Retina (tissue), 1 donor: Measurements from ENCODE around the gene HS3ST6.
"Not testable (repeated sequence)": the region's sequence is repeated elsewhere in the genome, so short reads cannot be mapped to it uniquely, and the experiment has no call there.

Experiments
- DNase-seq: peaks from one replicate; pipeline ENCODE4 v3.0.0-alpha.2; 2016

Gene HS3ST6

GRCh38 chr16:1924095-1924494, 5.9 kb upstream of the HS3ST6 start:
- DNase-seq: no peak

DNA sequence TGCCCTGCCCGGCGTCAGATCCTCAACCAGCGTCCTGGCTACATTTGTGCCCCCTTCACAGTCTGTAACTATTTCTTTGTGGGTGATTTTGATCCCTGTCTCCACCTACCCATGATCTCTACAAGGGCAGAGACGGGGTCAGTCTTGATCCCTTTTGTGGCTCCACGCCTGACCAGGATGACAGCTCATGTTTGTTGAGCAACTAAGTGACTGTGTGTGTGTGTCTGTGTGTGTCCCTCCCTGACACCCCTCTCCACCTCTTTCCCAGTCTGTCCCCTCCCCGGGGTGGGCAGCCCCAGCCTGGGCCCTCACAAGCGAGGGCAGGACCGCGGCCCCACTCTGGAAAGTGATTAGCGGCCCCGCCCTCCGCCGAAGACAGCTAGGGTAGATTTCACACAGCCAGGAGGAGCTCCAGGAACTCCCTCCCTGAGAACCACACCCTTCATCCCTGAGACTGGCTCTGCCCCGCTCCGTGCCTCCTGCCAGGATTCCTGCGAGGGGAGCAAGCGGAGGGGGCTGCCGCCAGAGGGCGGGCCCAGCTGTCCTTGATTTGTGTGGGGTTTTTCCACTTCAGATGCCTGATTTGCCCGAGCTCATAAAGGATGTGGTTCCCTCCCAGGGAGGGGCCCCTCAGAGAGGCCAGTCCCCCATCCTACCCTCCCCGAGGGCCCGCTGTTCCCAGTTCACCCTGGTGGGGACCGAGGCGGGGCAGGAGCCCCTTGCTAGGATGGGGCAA, 5.3 kb upstream of the HS3ST6 start:
- peak; percentile 63 for DNase-seq

- no peak for DNase-seq
These were observed 4.1 kb upstream of the HS3ST6 start for GRCh38 chr16:1922357-1922756.

GRCh38 chr16:1920727-1921171, 2.5 kb upstream of the HS3ST6 start:
- peak; percentile 68 for DNase-seq

DNA sequence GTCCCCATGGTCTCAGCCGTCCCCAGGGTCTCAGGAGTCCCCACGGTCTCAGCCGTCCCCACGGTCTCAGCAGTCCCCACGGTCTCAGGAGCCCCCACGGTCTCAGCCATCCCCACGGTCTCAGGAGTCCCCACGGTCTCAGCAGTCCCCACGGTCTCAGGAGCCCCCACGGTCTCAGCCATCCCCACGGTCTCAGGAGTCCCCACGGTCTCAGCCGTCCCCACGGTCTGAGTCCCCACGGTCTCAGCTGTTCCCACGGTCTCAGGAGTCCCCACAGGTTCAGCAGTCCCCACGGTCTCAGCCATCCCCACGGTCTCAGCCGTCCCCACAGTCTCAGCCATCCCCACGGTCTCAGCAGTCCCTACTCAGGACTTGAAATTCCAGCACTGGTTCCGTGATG, 1.9 kb upstream of the HS3ST6 start:
- not testable (repeated sequence) for DNase-seq

DNA sequence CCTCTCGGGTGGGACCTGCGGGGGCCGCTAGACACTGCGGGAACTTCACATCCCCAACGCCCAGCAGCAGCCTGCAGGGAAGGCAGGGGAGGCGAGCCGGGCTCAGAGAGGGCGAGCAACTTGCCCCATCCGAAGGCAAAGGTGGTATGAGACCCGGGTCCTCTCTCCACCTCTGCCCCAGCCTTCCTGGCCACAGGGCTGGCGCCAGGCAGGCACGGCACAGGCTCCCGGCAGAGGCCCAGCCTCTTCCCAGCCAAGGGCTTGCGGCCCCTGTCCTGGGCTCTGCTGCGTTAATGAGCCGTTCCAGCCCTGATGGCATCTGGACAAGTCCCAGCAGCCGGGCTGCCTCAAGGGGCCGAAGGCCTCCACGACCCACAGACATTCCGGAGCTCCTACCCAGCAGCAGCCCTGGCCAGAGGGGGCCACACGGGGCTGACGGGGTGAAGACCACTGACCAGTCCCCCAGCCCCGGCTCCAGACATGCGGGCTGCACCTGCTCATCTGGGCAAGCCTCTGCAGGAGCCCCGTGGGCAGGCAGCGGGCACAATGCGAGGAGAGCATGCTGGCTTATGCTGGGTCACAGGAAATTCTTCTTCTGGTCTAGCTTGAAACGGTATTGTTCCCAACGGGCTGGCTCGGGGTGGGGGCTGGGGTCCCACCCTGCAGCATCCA, 1.2 kb upstream of the HS3ST6 start:
- no peak for DNase-seq

- DNase-seq: no peak
These were observed 407 bp downstream of the HS3ST6 start for GRCh38 chr16:1917665-1918350.

GRCh38 chr16:1917056-1917664, 1.1 kb downstream of the HS3ST6 start:
- no peak for DNase-seq

DNA sequence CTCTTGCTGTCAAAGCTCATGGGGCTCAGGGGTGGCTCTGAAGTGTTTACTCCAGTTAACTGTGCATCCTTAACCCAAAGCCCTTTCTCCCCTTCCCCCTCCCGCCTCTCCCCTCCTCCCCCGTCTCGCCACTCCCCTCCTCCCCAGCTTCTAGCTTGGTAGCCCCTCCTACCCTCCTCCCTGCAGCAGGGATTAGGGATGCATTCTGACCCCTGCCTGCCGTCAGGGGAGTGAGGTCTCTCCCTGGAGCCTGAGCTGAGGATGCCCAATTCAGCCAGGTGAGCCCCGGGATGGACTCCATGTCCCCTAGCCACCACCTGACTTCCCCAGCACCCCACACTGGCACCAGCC, 1.6 kb downstream of the HS3ST6 start:
- DNase-seq: no peak

GRCh38 chr16:1915732-1916639, 2.2 kb downstream of the HS3ST6 start:
- peak; percentile 29 for DNase-seq

- no peak for DNase-seq
These were observed 3.2 kb downstream of the HS3ST6 start for GRCh38 chr16:1914988-1915387.

- peak; percentile 32 for DNase-seq
These were observed 4.1 kb downstream of the HS3ST6 start for GRCh38 chr16:1914084-1914608.

DNA sequence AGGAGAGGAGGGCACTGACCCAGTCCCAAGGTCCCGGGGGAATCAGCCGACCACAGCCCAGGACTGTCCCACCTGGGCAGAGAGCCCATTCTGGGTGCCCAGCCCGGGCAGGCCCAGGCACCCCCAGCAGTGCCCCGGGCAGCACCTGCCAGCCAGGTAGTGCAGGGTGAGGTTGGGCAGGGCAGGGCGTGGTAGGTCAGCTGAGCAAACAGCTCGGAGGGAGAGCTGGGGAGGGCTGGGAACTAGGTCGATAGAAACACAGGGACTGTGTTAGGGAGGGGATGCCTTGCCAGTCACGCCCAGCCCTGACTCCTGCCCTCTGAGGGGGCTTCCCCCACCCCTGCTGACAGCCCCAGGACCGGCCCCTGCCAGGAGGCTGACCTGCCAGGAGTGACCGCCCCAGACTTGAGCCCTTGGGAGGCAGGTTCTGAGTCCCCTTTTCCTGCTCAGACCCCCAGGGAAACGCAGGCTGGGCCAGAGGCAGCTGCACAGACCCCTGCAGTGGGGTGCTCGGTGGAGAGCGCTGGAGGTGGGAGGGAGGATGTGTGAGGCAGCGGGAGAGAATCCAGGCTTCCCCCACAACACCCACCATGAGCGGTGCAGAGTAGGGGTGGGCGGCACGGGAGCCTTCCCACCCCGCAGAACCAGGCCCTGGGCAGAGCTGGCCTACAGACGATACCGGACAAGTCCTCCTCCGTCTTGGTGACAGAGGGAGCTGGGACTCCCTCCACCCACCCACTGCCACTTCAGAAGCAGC, 4.7 kb downstream of the HS3ST6 start:
- DNase-seq: peak; percentile 30

GRCh38 chr16:1912215-1912543, 6.0 kb downstream of the HS3ST6 start:
- DNase-seq: no peak

DNA sequence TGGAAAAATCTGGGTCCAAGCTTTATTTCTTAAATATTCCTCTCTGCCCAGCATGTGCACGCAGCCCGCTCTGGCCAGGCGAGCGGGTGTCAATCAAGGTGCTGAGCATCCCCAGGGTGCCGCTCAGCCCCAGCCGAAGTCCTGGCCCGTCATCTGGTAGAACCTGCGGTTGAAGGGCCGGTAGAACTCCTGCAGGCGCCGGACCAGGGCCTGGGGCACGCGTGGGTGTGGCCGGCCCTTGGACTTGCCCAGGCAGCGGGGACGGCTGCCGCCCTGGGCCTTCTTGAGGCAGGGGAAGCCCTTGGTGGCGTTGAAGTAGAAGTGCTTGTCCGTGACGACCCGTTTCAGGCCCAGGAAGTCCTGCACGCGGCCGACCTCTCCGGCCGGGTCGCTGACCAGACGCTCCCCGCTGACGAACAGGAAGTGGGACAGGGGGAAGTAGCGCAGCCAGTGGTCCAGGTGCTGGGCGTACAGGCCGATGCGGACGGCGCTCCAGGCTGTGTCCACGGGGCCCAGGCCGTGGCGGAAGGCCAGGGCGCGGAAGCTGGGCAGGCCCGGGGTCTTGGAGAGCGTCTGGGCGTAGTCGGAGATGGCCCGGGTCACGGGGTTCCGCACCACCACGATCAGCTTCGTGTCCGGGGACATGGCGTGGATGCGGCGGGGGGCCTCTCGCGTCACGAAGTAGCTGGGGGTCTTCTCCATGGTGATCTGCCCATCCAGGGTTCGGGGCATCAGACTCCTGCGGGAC, 6.6 kb downstream of the HS3ST6 start:
- no peak for DNase-seq

DNA sequence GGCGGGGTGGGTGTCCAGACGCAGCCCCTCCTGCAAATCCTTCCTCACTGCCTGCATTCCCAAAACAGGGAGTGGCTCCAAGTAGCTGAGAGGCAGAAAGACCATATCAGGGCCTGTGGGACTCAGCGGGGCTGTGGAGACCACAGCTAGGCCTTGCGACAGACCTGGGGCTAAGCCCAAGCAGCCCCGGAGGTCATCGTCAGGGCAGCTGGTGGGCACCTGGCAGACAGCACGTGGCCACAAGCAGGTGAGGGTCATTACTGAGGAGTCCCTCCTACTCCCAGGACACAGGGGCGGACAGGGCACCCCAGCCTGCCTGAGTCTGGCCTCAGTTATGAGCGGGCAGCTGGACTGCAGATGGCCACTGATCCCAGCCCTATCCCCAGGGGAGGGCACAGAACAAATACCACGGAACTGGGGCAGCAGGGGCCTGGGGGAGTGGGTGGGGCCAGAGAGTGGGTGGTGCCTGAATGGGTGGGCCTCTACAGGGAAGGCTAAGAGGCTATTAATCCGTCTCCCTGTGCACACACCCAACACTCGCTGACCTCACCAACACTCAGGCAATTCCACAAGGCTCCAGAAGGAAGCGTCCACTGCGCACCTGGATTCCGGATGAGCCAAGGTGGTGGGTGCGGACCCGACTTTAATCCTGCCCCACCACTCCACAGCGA, 8.5 kb downstream of the HS3ST6 start:
- peak; percentile 47 for DNase-seq

- DNase-seq: peak; percentile 24
These were observed 9.2 kb downstream of the HS3ST6 start for GRCh38 chr16:1908983-1909382.

GRCh38 chr16:1908184-1908583, 10.0 kb downstream of the HS3ST6 start:
- DNase-seq: peak; percentile 22

DNA sequence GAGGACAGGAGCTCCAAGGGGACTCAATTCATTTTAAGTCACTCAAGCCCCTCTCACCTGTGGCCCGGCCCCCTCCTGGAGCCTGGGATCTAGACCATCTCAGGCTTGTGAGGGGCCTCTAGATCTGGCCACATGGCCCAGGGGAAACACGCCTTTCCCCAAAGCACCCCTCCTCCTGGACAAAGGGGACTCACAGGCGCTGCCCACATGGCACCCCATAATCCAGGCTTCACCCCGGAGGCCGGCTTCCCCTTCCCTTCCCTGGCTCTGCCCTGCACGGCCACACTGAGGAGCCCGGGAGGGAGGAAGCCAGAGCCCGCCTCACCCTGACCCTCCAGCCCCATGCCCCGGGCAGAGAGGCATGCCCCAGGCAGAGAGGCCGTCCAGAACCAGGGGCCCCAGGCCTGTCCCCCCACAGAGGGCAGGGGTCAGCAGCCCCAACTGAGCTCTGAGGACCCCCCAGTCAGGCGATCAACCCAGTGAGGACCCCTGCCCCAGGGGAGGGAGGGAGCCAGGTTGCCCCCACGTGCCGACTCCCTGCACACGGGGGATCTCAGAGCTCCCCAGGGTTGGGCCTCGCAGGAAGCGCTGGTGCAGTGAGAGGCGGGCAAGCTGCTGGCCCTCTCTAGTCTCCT, 10.9 kb downstream of the HS3ST6 start:
- DNase-seq: no peak

GRCh38 chr16:1906846-1907165, 11.4 kb downstream of the HS3ST6 start:
- DNase-seq: no peak
